HG02938 (cell line): Measurements from ENCODE around the gene MYBBP1A.

ENCODE experiments used
- ATAC-seq: cut with Tn5 transposase; IDR thresholded peaks from one replicate; pipeline ENCODE4 v1.9.1; 2021; ENCODE audit warnings: mild to moderate bottlenecking, moderate library complexity; ENCODE audit not compliant: unreplicated experiment

MYBBP1A gene

GRCh38 chr17:4523946-4524345, 31.2 kb downstream of the MYBBP1A start:
- no peak for ATAC-seq

GRCh38 chr17:4522661-4523060, 32.5 kb downstream of the MYBBP1A start:
- ATAC-seq: no peak

GRCh38 chr17:4520894-4521600, 34.1 kb downstream of the MYBBP1A start:
- ATAC-seq: no peak

DNA sequence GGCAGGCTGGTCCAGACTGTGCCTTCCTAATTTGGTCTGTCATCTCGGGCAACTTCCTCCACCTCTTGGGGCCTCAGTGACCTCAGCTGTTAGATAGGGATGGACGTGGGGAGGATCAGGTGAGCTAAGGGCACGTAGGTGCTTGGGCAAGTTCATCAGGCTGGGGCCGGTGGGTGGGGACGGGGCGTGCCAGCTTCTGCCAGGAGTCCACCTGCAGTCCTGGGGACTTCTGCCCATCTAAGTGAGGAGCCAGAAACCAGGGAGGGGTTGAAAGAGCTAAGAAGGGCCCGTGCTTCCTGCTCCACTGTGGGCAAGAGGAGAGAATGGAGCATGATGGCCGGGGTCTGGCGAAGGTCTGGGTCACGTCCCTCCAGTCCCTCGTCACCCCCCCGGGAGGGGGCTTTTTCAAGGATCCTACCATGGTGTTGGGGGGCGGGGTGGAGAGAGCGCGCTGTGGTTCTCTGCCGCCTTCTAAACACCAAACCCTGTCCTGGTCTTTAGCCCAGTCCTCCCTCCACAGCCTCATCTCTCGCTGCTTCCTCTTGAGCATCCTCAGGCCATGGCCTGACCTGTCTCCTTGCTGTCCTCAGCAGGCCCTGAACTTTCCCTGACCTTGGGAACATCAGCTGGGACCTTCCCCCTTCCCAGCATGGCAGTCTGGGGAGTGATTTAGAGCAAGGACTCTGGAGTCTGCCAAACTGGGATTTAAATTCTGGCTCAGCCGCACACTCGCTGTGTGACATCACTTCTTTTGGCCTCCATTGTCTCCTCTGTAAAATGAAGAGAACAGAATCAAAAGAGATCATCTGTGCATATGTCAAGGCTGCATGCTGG, 34.9 kb downstream of the MYBBP1A start:
- no peak for ATAC-seq

- no peak for ATAC-seq
Measured at GRCh38 chr17:4519361-4519788, 35.8 kb downstream of the MYBBP1A start.

DNA sequence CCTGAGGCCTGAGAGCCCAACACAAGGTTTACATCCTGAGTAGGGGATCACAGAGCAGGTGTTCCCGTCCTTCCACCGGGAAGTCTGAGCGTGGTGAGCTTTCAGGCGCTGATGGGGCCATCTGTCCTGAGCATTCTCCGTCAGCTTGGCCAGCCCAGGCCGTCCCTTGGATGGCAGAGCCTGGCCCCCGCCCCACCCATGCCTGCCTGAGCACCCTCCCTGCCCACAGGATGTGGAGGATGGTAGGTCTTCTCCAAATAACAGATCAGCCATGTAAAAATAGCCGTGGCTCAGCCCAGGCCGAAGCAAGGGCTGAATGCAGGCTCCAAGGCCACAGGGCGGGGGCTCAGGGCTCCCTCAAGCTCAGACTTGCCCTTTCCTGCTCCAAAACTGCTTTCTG, 36.3 kb downstream of the MYBBP1A start:
- ATAC-seq: no peak

DNA sequence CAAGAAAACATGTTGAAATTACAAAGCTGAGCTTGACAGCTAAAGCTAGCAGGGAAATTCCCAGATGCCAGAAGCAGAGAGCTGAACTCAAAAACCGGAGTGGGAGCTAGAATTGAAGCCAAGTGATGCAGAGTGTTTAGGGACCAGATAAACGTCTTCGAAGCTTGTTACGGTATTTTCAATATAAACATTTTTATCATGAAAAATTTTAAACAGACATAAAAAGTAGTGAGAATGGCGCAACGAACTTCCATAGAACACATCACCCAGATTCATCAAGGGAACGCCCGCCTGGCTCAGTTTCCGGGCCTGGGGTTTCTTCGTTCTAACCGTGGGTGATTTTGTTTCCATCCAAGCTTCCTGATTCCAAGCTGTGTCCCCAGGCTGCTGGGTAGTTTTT, 38.4 kb downstream of the MYBBP1A start:
- ATAC-seq: no peak

- ATAC-seq: no peak
Measured at GRCh38 chr17:4515501-4515900, 39.7 kb downstream of the MYBBP1A start.

DNA sequence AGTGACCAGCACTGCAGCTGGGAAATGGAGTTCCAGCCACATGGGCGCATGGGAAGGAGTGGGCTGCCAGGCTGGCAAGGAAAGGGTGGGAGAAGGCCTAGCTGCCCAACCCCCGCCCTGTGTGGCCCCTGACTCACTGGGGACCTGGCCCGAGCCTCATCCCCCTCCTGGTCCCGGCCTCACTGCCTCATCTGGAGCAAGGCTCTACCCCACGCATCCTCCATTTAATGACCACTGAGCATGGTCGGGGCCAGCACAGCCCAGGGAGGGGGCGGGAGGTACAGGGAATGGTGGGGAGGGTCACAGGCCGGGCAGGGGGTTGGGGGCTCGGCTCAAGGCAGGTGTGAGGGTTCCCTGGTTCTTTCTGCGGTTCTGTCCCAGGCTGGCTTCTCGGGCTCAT, 40.4 kb downstream of the MYBBP1A start:
- no peak for ATAC-seq

GRCh38 chr17:4514206-4514605, 41.0 kb downstream of the MYBBP1A start:
- ATAC-seq: no peak

GRCh38 chr17:4513113-4514032, 41.8 kb downstream of the MYBBP1A start:
- ATAC-seq: no peak

GRCh38 chr17:4512156-4513112, 42.8 kb downstream of the MYBBP1A start:
- ATAC-seq: no peak

DNA sequence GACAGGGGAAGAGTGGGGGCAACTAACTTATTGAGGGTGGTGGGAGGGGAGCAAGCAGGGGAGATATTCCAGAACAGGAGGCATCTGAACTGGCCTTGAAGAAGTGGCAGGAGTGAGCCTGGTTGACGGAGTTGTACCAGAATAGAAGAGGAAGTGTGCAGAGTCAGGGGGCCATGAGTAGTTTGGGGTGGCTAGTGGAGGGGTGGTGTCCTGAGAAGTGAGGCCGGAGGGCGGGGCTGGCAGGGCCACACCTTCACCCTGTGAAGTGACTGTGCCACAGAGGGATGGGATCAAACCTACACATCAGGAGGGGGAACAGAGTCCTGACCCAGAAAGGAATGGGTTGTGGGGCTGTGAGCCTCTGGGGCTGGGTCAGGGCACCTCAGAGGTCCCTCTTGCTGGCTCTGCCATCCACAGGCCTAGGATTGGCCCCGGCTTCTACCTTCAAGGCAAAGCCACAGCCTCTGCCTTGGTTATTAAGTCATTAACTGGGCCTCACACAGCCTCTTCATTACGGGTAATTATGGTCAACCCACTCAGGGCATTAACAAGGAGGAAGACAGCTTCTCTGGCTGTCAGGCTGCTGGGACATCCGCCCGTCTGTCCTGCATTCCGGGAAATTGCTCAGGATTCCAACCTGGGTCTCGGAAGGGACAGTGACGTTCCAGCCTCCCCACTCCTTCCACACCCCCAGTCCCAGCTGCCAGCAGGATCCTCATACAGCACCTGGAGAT, 43.8 kb downstream of the MYBBP1A start:
- ATAC-seq: no peak

DNA sequence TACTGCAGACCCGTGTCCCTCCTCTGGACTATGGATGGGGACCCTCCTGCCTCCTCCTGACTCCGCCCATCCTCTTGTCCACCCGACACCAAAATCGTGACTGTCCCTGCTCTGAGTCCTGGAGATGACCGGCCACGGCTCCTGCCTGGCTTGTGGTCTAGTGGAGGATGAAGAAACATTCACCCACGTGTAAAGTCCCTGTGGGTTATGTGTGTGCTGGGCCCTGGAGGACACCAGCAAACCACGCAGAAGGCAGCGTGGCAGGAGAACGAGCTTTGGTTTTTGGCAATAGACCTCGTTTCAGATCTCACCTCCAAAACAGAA, 44.6 kb downstream of the MYBBP1A start:
- no peak for ATAC-seq

DNA sequence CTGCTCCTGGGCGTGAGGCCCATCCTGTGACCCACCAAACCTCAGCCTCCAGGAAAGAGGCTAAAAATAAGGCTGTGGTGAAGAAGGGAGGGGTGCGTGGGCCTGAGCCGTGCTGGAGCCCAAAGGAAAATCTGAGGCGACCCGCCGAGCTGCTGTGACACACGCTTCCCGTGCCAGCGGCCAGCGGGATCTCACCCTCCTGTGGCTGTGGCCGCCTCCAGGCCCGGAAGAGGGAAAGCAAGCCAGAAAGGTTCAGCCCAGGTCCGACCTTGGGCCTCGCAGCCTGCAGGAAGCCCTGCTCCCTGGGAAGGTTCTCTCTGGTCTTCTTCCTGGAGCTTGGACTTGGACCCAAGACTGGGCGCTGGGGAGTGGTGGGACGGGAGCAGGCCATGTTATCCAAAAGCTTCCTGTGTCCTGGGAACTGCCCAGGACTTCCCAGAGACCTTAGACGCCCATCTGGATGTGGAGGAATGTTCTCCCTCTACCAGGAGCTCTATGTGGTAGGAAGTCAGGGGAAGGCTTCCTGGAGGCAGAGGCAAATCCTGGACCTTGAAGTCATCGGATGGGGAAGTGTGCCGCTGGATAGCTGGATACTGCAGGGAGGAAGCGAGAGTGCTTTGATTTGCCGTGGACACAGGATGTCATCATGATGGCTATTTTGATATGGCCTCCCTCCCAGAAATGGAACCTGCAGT, 45.1 kb downstream of the MYBBP1A start:
- ATAC-seq: no peak

GRCh38 chr17:4509401-4509800, 45.8 kb downstream of the MYBBP1A start:
- ATAC-seq: no peak

DNA sequence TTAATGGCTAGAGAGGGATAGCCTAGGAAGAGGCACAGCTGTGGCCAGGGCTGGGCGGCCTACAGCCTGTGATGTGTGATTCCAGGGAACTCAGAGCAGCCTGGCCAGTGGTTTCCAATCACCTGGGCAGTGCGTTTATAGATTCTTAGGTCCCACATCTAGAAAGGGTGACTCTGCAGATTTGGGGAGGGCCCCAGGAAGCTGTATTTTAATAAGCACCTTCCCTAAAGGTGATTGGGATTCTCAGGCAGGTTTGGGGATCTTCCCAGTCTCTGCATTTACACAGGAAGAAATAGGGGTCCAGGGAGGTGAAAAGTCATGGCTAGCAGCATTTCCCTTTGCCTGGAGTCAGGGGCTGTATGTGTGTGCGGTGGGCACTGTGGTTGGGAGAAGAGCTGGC, 47.0 kb downstream of the MYBBP1A start:
- ATAC-seq: no peak

GRCh38 chr17:4507361-4508111, 47.6 kb downstream of the MYBBP1A start:
- no peak for ATAC-seq
